GM18505 (cell line): ENCODE measurements around the gene MTCH2.

Experiments used
- ATAC-seq: cut with Tn5 transposase; IDR thresholded peaks from one replicate; pipeline ENCODE4 v1.9.1; 2021; ENCODE audit not compliant: unreplicated experiment
- POLR2A ChIP-seq: IDR thresholded peaks from 4 replicates; pipeline ENCODE4 v1.6.1; 2011; ENCODE audit warnings: borderline replicate concordance; ENCODE audit not compliant: insufficient read depth, insufficient read length; ENCODE audit errors: extremely low read depth

The MTCH2 gene

DNA sequence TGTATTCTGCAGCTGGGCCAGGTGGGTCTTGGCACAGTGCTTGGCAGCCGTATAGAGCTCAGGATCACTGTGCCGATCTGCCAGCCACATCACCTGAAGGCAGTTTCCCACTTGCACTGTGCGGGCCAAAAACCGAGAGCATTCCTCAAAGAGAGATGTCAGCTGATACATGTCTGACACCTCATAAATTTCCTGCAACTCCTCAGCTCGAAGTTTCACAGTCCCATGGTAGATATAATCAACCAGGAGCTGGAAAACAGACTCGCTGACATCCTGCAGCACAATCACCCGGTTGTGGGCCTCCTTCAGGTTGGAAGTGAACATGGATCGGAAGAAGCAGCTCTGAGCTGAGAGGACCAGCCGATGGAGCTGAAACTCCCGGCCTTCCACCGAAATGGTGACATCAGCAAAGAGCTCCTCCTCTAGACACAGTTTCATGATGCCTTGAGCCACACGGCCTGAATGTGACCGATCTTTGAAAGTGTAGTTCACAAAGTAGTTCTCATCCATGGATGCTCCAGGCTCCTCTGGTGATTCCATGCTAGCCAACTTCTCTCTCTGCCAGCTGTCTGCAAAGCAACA is 64.8 kb downstream of the MTCH2 start:
- TF ChIP-seq POLR2A, result no peak
- no peak for ATAC-seq

DNA sequence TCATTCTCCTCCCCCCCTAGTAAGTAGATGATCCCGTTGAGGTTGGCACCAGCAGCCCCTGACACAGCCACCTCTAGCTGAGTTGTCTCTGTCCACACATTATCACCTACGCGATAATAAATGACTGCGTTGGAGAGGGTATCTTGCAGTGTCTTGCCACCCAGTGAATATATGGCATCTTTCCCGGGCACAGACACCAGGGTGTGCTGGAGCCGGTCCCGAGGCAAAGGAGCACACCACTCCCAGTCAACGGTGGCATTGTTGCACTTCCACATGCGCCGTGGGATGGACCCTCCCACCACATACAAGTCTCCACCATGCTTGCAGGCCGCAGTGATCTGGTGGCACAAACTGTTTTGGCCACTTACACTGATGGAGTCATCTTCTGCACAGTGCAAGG is 69.0 kb downstream of the MTCH2 start:
- no peak for TF ChIP-seq POLR2A
- no peak for ATAC-seq

DNA sequence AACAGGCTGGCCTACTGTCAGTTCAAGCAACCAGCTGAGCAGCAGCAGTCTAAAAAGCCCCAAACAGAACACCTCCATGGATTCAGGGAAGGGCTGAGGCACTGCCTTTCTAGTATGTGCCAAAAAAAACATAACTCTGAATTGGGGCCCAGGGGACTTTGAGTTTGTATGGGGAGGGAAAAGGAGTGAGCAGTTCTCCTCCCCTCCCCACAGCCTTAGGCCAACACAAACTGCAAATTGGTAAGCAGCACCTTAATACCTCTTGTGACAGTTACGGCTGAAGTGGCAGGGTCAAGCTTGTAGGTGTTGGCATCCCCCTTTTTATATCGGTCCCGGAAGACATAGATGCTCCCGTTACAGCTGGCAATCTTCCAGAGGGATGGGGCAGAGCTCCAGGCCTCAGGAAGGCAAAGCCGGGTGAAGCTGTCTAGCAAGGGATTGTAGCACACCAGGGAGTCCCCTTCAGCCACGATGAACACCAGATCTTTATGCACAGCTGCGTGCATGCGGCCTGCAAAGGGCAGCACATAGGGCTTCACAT is 69.6 kb downstream of the MTCH2 start:
- no peak for TF ChIP-seq POLR2A
- no peak for ATAC-seq

DNA sequence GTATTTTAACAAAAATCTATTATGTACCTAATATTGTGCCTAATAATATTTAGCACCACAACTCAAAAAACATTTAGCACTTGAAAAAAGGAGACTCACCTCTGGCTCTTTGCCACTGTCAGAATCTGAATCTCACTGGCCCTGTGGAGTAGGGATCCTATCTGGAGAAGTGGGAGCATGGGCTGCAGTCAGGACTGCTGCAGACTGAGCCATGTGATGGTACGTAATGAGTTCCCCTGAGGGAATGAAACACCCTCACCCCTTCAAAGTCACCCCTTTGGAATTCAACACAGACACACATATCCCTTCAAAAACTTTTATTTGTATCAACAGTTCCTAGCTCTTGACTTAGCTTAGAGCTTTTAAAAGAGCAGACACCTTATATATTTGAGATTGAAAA is 70.5 kb downstream of the MTCH2 start:
- ATAC-seq, result no peak

DNA sequence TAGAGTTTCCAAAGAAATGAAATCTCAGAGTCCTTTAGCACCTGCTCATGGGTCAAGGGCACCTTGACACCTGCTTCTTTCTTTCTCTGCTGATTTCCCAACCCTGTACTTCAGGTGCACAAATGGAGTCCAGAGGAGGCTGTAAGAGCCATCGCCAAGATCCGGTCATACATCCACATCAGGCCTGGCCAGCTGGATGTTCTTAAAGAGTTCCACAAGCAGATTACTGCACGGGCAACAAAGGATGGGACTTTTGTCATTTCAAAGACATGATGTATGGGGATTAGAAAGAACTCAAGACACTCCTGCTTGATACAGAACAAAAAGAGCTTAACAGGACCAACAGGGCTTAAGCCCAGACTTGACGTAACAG is 71.0 kb downstream of the MTCH2 start:
- no peak for TF ChIP-seq POLR2A
- no peak for ATAC-seq

More for the DNA sequence above, 70.5 kb downstream of the MTCH2 start:
- no peak for TF ChIP-seq POLR2A

DNA sequence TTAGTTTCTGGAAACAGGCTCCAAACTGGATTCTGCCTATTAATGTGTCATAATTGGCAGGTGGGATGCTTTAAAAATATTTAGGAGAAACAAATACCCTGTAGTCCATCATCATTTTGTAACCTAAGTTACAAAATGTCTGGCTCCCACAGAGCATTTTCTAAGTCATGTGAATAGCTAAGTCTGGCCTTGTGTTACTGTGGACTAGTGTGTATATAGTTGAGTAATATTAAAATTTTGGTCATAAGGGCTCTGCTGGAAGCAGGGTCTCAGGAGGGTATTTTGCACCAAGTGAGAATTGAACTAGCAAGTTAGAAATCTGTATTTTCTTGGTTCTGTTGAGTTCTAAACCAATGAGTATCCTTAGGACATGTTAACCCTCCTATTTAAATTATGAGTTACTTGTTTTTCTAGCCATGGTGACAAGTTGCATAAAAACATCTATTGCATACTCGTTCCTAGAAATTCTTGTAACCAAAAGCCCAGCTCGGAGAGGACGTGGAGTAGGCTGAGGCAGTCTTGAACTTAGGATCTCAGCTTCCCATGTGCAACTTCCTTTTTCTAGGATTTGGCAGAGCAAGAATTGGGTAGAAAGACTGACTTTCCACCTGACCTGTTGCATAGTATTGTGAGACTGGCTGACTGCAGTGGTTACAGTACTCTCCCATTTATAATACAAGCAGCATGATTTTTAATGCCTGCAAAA is 71.6 kb downstream of the MTCH2 start:
- TF ChIP-seq POLR2A, result no peak

DNA sequence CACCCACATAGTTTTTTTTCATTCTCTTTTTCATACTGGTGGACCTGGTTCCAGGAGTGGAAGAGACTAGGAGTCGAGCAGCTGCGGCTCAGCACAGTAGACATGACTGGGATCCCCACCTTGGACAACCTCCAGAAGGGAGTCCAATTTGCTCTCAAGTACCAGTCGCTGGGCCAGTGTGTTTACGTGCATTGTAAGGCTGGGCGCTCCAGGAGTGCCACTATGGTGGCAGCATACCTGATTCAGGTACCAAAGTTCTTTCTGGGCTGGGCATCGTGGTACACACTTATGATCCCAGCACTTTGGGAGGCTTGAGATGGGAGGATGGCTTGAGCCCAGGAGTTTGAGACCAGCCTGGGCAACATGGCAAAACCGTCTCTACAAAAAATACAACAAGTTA is 72.7 kb downstream of the MTCH2 start:
- no peak for ATAC-seq
- no peak for TF ChIP-seq POLR2A

More for the DNA sequence above, 71.6 kb downstream of the MTCH2 start:
- ATAC-seq, result no peak
